ENCODE results near the gene ELF4.
A peak's percentile ranks its signal among the peaks of the same experiment; 100 is the strongest.

The ELF4 gene

GRCh38 chrX:130049821-130050220 is 60.5 kb downstream of the ELF4 start:
- H3K9me3 Mint-ChIP-seq: no peaks in the 10 kb centered on the region
- no peak for ATAC-seq
- no peaks in the 10 kb centered on the region for H3K4me1 Mint-ChIP-seq
- H3K4me3 Mint-ChIP-seq: no peak overlapping the region
- no peaks in the 10 kb centered on the region for H3K27me3 Mint-ChIP-seq
- H3K27ac Mint-ChIP-seq: no peak overlapping the region
- H3K36me3 Mint-ChIP-seq: peaks cover 18% of the 10 kb centered on the region

GRCh38 chrX:130048686-130049222 is 61.5 kb downstream of the ELF4 start:
- Mint-ChIP-seq H3K27ac (no peak overlapping the region), H3K4me3 (no peak overlapping the region), H3K4me1 (no peaks in the 10 kb centered on the region), H3K9me3 (no peaks in the 10 kb centered on the region), H3K27me3 (no peaks in the 10 kb centered on the region), H3K36me3 (peaks cover 13% of the 10 kb centered on the region)
- ATAC-seq: no peak

GRCh38 chrX:130047416-130047815 is 62.9 kb downstream of the ELF4 start:
- Mint-ChIP-seq H3K27ac (no peak overlapping the region), H3K4me3 (no peak overlapping the region), H3K27me3 (no peaks in the 10 kb centered on the region), H3K9me3 (no peaks in the 10 kb centered on the region), H3K4me1 (no peaks in the 10 kb centered on the region), H3K36me3 (peaks cover 13% of the 10 kb centered on the region)
- ATAC-seq: no peak

- no peak for ATAC-seq
- peaks cover 10% of the 10 kb centered on the region for H3K36me3 Mint-ChIP-seq
- no peaks in the 10 kb centered on the region for H3K9me3 Mint-ChIP-seq
- H3K27ac Mint-ChIP-seq: no peak overlapping the region
- H3K4me1 Mint-ChIP-seq: no peaks in the 10 kb centered on the region
- no peaks in the 10 kb centered on the region for H3K27me3 Mint-ChIP-seq
- H3K4me3 Mint-ChIP-seq: no peak overlapping the region
Observed at GRCh38 chrX:130039847-130040246, 70.5 kb downstream of the ELF4 start.

- ATAC-seq: no peak
- Mint-ChIP-seq H3K36me3 (peaks cover 17% of the 10 kb centered on the region), H3K4me1 (no peaks in the 10 kb centered on the region), H3K9me3 (no peaks in the 10 kb centered on the region), H3K27me3 (no peaks in the 10 kb centered on the region), H3K4me3 (no peak overlapping the region), H3K27ac (no peak overlapping the region)
Observed at GRCh38 chrX:130034178-130034577, 76.1 kb downstream of the ELF4 start.

- Mint-ChIP-seq H3K9me3 (no peaks in the 10 kb centered on the region), H3K27me3 (no peaks in the 10 kb centered on the region), H3K4me3 (no peak overlapping the region), H3K27ac (no peak overlapping the region), H3K36me3 (peaks cover 15% of the 10 kb centered on the region), H3K4me1 (no peaks in the 10 kb centered on the region)
- ATAC-seq: no peak
Observed at GRCh38 chrX:130032552-130032951, 77.7 kb downstream of the ELF4 start.

GRCh38 chrX:130030826-130031225 is 79.5 kb downstream of the ELF4 start:
- Mint-ChIP-seq H3K27me3 (no peaks in the 10 kb centered on the region), H3K4me1 (no peaks in the 10 kb centered on the region), H3K27ac (no peak overlapping the region), H3K36me3 (peaks cover 15% of the 10 kb centered on the region), H3K9me3 (no peaks in the 10 kb centered on the region), H3K4me3 (no peak overlapping the region)
- no peak for ATAC-seq

- H3K27me3 Mint-ChIP-seq: no peaks in the 10 kb centered on the region
- peaks cover 20% of the 10 kb centered on the region for H3K36me3 Mint-ChIP-seq
- H3K27ac Mint-ChIP-seq: no peak overlapping the region
- H3K4me3 Mint-ChIP-seq: no peak overlapping the region
- ATAC-seq: no peak
- peaks cover 16% of the 10 kb centered on the region for H3K4me1 Mint-ChIP-seq
- H3K9me3 Mint-ChIP-seq: no peaks in the 10 kb centered on the region
Observed at GRCh38 chrX:130028196-130028595, 82.1 kb downstream of the ELF4 start.

- ATAC-seq: no peak
- Mint-ChIP-seq H3K4me1 (peaks cover 16% of the 10 kb centered on the region), H3K27me3 (no peaks in the 10 kb centered on the region), H3K9me3 (no peaks in the 10 kb centered on the region), H3K4me3 (no peak overlapping the region), H3K27ac (no peak overlapping the region), H3K36me3 (peaks cover 20% of the 10 kb centered on the region)
Observed at GRCh38 chrX:130027569-130027968, 82.7 kb downstream of the ELF4 start.

GRCh38 chrX:130025256-130025655 is 85.0 kb downstream of the ELF4 start:
- Mint-ChIP-seq H3K36me3 (peaks cover 13% of the 10 kb centered on the region), H3K4me3 (no peak overlapping the region), H3K27ac (peak overlapping the region; percentile 73), H3K27me3 (no peaks in the 10 kb centered on the region), H3K4me1 (peaks cover 16% of the 10 kb centered on the region), H3K9me3 (no peaks in the 10 kb centered on the region)
- ATAC-seq: no peak

GRCh38 chrX:130024127-130024526 is 86.2 kb downstream of the ELF4 start:
- Mint-ChIP-seq H3K36me3 (peaks cover 5% of the 10 kb centered on the region), H3K4me1 (peaks cover 16% of the 10 kb centered on the region), H3K4me3 (peak overlapping the region; percentile 49), H3K27ac (peak overlapping the region; percentile 73), H3K9me3 (no peaks in the 10 kb centered on the region), H3K27me3 (no peaks in the 10 kb centered on the region)
- peak; percentile 99 for ATAC-seq

GRCh38 chrX:130020661-130021324 is 89.5 kb downstream of the ELF4 start:
- peaks cover 13% of the 10 kb centered on the region for H3K36me3 Mint-ChIP-seq
- H3K4me3 Mint-ChIP-seq: no peak overlapping the region
- no peaks in the 10 kb centered on the region for H3K27me3 Mint-ChIP-seq
- peaks cover 16% of the 10 kb centered on the region for H3K4me1 Mint-ChIP-seq
- H3K27ac Mint-ChIP-seq: no peak overlapping the region
- no peak for ATAC-seq
- H3K9me3 Mint-ChIP-seq: no peaks in the 10 kb centered on the region

- Mint-ChIP-seq H3K4me1 (no peaks in the 10 kb centered on the region), H3K36me3 (peaks cover 30% of the 10 kb centered on the region), H3K27ac (no peak overlapping the region), H3K27me3 (no peaks in the 10 kb centered on the region), H3K9me3 (no peaks in the 10 kb centered on the region), H3K4me3 (no peak overlapping the region)
- no peak for ATAC-seq
Observed at GRCh38 chrX:130018143-130018542, 92.2 kb downstream of the ELF4 start.

GRCh38 chrX:130015181-130015580 is 95.1 kb downstream of the ELF4 start:
- no peaks in the 10 kb centered on the region for H3K9me3 Mint-ChIP-seq
- no peak overlapping the region for H3K4me3 Mint-ChIP-seq
- no peaks in the 10 kb centered on the region for H3K4me1 Mint-ChIP-seq
- H3K36me3 Mint-ChIP-seq: peaks cover 30% of the 10 kb centered on the region
- H3K27me3 Mint-ChIP-seq: no peaks in the 10 kb centered on the region
- no peak overlapping the region for H3K27ac Mint-ChIP-seq
- no peak for ATAC-seq
